ENCODE measurements around the gene CHTF18.

CHTF18 gene

DNA sequence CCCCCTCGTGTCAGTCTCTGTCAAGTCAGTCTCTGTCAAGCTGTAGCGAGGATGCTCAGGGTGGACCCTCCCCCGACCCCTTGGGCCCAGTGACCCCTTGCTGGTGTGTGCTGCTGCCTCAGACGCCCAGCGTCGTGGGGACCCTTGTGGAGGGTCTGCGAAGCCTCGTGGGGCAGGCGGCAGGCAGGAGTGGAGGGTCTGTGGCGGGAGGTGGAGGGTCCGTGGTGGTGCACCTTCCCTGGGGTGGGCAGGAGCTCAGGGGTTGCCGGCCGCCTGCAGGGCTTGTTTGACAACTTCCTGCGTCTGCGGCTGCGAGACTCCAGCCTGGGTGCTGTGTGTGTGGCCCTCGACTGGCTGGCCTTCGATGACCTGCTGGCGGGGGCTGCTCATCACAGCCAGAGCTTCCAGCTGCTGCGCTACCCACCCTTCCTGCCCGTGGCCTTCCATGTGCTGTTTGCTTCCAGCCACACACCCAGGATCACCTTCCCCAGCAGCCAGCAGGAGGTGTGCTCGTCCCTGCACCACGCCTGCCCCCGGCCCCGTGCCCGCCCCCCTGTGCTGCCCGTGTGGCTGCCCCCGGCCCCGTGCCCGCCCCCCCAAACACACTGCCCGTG lies 6.5 kb downstream of the CHTF18 start:
- DNase-seq = no peak

DNA sequence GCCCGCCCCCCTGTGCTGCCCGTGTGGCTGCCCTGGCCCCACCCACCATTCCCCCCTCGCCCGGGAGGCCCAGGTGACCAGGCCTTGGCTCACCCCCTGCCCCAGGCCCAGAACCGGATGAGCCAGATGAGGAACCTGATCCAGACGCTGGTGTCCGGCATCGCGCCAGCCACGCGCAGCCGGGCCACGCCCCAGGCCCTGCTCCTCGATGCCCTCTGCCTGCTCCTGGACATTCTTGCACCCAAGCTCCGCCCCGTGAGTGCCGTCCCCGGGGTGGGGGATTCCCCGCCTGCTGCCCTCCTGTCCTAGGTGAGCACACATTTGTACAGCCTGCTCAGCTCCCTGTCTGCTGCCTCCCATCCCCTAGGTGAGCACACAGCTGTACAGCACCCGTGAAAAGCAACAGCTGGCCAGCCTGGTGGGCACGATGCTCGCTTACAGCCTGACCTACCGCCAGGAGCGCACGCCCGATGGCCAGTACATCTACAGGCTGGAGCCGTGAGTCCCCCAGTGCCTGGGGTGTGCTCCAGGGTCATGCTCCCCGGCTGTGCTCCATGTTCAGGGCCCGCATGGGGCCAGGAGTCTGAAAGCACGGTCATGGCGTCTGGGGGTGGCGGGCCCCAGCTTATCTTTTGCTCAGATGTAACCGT lies 7.3 kb downstream of the CHTF18 start:
- DNase-seq = no peak

DNA sequence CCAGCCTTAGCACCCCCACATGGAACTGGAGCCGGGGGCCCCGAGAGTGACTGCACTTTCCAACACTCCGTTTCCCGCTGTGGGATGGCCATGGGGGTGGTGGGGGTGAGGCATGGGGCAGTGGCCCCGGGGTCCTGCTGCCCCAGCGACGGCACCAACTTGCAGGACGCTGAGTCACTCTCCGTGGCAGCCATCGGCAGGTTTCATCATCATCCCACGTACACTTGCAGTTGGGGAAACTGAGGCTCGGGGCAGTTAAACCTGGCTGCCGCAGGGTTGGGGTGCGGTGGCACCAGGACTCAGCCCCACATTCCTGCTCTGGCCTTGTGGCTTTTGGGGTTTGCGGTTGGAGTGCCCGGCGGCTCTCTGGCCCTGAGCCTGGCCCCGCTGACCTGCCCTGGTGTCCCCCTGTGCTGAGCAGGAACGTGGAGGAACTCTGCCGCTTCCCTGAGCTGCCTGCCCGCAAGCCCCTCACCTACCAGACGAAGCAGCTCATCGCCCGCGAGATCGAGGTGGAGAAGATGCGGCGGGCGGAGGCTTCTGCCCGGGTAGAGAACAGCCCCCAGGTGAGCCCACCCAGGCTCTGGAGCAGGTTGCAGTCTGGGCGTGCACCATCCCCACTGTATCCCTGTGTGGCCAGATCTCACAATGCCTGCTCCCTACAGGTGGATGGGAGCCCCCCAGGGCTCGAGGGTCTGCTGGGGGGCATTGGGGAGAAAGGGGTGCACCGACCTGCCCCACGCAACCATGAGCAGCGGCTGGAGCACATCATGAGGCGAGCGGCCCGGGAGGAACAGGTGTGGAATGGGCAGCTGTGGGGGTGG lies 8.1 kb downstream of the CHTF18 start:
- DNase-seq = no peak

GRCh38 chr16:797120-797420 lies 8.7 kb downstream of the CHTF18 start:
- no peak for DNase-seq

- DNase-seq = no peak
Observed at GRCh38 chr16:797686-798085, 9.3 kb downstream of the CHTF18 start.

DNA sequence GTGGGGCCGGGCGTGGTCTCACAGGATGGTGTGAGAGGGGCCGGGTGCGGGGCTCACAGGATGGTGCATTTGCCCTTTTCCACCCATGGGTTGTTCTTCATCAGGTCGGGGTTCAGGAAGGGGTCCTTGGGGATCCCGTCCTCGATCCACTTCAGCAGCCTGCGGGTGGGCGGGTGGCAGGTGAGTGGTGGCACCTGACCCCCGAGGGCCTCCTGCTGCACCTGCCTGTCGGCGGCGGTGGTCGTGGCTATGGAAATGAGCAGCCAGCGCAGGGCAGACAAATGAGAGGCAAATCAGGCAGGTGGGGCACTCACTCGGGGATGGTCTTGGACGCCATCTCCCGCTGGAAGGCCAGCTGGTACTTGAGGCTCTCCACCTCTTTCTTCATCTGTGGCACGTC lies 10.2 kb downstream of the CHTF18 start:
- no peak for DNase-seq

GRCh38 chr16:799111-799947 lies 10.9 kb downstream of the CHTF18 start:
- no peak for DNase-seq

DNA sequence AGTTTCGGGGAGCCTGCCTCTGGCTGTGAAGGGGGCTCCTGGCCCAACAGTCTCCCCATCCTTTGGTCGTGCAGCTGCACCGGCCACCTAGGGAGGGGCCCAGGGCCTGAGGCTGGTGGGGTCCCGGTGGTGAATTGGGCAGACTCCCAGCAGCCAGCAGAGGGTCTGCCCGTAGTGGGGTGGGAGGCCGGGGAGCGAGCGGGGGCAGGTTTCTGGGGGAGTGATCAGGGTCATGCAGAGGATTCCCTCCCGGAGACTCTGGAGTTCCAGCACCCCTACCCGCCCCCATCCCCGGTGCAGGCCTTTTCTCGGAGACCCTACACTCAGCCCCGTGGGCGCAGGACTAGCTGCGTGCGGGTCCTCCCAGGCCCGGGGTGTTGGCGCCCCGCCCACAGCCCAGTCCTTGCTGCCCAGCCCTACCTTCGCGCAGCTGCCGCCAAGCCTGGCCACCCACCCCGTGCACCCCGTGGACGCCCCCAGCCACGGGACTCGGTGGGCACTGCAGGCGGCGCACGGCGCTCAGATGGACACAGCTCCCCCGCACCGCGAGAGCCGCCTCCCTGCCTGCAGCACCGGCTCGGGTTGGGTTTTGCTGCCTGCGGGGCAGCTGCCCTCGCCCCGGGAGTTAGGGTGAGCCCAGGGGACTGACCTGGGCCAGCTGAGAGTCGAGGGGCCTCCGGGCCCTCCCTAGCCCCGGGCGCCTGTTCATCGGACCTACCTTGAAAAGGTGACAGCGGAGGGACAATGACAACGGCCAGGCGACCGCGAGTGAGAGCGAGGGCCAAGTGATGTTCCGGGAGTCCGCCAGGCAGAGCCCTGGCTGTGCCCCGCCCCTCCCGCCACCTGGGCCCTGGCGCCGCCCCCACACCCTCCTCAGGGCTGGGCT lies 11.8 kb downstream of the CHTF18 start, which contains the start of gene GNG13:
Gene GNG13, minus strand, starts transcription at position 787 of the 886 bp plus-strand sequence. CDS start 1,657 bp downstream, outside the sequence.
- DNase-seq = no peak

DNA sequence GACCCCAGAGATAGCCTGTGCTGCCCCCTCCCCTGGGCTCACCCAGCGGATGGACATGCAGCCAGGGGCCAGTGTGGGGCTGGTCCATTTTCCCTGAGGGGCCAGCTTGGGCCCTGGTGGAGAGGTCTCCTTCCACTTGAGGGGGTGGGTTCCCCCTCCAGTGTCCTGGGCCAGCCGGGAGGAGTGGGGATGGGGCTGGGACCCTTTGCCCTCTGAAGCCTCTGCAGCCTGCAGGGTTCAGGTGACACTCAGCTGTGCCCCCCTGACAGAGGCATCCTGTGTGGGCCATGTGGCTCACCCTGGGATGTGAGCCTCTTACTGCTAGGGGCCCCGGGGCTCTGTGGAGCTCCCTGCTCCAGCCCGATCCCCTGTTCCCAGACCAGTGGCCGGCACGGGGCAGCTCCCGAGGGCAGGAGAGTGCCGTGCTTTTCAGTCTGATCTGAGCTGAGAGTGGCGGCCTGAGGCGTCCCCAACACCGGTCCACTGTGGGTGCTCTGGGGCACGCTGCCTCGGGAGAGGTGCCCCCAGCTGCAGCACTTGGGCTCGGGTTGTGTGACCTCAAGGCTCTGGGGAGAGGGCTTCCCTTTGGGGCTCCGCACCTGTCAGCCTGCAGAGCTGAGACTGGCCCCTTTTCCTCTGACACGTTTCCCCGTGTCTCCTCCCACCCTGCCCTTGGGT lies 12.6 kb downstream of the CHTF18 start:
- no peak for DNase-seq

DNA sequence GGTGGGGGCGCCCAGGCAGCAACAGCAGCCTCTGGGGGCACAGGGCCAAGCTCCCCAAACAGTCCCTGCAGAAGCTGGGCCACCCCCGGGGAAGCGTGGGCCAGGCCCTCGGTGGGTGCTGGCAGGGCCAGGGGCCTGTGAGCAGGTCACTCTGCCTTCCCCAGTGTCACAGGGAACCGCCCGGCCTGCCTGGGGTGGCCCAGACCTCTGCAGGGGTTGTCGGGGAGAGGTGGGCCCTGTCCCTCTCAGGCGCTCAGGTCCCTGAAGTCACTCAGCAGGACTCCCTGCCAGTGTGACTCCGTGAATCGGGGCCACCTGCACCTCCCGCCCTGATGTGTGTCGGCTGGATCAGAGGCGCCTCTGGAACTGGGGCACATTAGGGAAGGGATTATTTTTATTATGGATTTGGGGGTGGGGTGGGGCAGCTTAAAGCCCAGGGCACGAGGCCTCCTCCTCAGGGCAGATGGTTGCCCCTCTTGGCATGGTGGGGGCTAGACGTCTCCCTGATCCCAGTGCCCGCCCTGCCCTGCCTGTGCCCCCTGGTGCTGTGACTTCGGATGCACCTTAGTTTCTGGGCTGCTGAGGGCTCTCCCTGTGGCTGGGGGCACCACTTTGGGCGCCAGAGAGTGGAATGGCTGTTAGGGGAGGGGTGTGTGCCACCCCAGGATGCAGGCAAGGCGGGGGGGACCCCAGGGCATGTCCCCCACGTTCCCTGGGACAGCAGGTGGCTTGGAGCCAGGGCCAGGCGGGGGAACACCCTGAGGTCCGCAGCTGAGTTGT lies 13.4 kb downstream of the CHTF18 start:
- no peak for DNase-seq

DNA sequence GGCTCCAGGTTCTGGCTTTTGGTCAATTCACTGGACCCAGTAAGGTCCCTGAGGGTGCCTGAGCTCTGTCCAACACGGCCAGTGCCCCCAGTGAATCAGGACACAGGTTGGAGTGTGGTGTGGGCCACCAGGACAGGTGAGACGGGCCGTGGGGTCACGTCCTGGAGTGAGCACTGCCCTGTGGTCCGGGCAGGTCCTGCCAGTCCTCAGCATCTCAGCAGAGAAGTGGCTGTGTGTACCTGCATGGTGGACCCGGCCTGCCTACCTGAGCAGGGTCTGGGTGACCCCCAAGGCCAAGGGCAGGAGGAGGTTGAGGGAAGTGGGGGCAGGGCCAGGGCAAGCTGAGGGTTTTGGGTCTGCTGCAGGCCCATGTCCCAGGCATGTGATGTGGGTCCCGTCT lies 14.0 kb downstream of the CHTF18 start:
- no peak for DNase-seq

GRCh38 chr16:802914-803753 lies 14.7 kb downstream of the CHTF18 start:
- DNase-seq = no peak

GRCh38 chr16:803754-804080 lies 15.3 kb downstream of the CHTF18 start:
- no peak for DNase-seq

GRCh38 chr16:804193-805048 lies 16.0 kb downstream of the CHTF18 start:
- DNase-seq = no peak

DNA sequence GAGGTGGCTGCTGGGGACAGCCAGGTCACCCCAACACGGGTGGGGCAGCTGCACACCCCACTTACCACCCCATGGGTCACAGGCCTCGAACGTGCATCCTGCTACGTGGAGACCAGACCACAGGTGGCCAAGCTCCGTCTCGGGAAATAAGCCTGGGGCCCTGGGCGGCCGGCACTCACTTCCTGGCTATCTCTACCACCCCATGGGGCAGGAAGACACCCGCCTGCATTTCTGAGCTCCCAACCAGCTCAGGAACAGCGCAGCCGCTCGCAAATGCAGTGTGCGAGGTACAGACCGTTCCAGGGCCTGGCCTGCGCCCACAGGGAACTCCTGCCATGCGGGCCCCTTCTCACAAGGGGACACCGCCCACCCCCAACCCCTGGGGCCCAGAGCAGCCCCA lies 17.1 kb downstream of the CHTF18 start:
- DNase-seq = no peak

GRCh38 chr16:807347-808084 lies 19.1 kb downstream of the CHTF18 start:
- peak; percentile 93 to 96 (median 94) for DNase-seq

- DNase-seq = no peak
Observed at GRCh38 chr16:808085-808386, 19.6 kb downstream of the CHTF18 start.

DNA sequence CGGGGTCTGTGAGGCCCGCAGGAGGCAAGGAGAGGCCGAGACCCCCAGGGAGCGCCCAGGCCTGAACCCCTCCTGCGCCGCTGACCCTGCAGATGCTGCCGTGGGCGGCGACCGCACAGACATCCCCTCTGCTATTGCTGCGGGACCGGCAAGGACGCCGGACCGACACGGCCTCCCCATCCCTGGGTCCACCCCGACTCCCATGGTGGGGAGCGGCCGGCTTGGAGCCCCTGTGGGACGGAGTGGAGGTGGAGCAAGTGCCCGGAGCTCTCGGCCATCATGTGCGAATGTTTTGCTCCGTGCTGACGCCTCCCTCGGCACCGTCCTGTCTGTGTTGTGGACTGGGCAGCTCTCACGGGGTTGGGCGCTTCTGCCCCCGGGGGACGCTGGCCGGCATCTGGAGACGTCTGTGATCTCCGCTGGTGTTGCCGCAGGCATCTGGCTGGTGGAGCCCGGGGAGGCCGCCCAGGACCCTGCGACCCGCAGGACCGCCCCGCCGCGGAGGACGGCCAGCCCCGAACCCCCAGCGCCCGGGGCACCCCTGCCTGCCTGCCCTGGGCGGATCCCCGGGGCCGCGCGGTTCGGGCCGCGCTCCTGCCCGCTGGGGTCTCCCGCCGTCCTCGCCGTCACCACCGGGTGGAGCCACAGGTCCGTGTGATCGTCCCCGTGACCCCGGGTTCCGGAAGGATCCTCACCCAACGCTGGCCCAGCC lies 24.9 kb downstream of the CHTF18 start:
- peak; percentile 51 to 79 (median 60) for DNase-seq
